Stimulated activated memory B cell treated with anti-CD40 and anti-IgM and Interleukin-4, amounts not matched to agents 10 μg/mL and 1 μg/mL and 100 μg/mL, for 72 hours (primary cell): ENCODE data around the gene MYRIP.
"Not testable (repeated sequence)": the region's sequence is repeated elsewhere in the genome, so short reads cannot be mapped to it uniquely, and the experiment has no call there.

Source experiments
- ATAC-seq: fragments of 150-1000 bp; cut with Tn5 transposase; 2 replicates; pipeline ENCODE4 v1.10.0; 2021
- H3K27ac Mint-ChIP-seq: one replicate; pipeline ENCODE4 v1.8.0; 2022; ENCODE audit warnings: mild to moderate bottlenecking, mixed read lengths
- H3K27me3 Mint-ChIP-seq: one replicate; pipeline ENCODE4 v1.8.0; 2022; ENCODE audit warnings: mixed read lengths
- H3K36me3 Mint-ChIP-seq: one replicate; pipeline ENCODE4 v1.8.0; 2022; ENCODE audit warnings: mixed read lengths
- H3K4me1 Mint-ChIP-seq: one replicate; pipeline ENCODE4 v1.8.0; 2022; ENCODE audit warnings: mixed read lengths
- H3K4me3 Mint-ChIP-seq: one replicate; pipeline ENCODE4 v1.8.0; 2022; ENCODE audit warnings: mild to moderate bottlenecking, moderate library complexity, mixed read lengths
- H3K9me3 Mint-ChIP-seq: one replicate; pipeline ENCODE4 v1.8.0; 2022; ENCODE audit warnings: mixed read lengths

The MYRIP gene

GRCh38 chr3:40255532-40255931 lies 446.1 kb downstream of the MYRIP start:
- ATAC-seq = no peak
- Mint-ChIP-seq H3K4me1 (peaks cover 5% of the 10 kb centered on the region), H3K27me3 (no peaks in the 10 kb centered on the region), H3K27ac (no peak overlapping the region), H3K36me3 (no peaks in the 10 kb centered on the region), H3K9me3 (no peaks in the 10 kb centered on the region), H3K4me3 (no peak overlapping the region)

GRCh38 chr3:40258064-40258463 lies 448.7 kb downstream of the MYRIP start:
- Mint-ChIP-seq H3K4me3 (no peak overlapping the region), H3K9me3 (no peaks in the 10 kb centered on the region), H3K36me3 (no peaks in the 10 kb centered on the region), H3K27ac (no peak overlapping the region), H3K4me1 (peaks cover 5% of the 10 kb centered on the region), H3K27me3 (no peaks in the 10 kb centered on the region)
- no peak for ATAC-seq

DNA sequence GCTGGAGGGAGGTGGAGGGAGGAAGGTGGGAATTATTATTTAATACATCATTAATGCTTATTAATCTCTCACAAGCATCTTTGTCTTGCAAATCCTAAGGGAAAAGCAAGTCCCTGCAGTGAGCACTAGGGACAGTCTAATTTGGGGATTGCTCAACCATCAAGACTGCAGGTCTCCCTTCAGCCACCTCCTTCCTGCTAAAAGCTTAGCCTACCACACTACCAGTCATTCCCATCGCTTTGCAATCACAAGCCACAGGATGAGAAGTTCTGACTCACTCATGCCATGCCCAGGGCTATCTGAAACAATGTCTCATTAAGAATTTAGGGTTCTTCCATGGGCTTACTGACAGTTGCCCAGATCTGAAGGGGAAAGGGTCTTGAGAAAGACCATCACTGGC lies 449.1 kb downstream of the MYRIP start:
- no peaks in the 10 kb centered on the region for H3K36me3 Mint-ChIP-seq
- no peak overlapping the region for H3K27ac Mint-ChIP-seq
- no peak for ATAC-seq
- peaks cover 5% of the 10 kb centered on the region for H3K4me1 Mint-ChIP-seq
- no peaks in the 10 kb centered on the region for H3K27me3 Mint-ChIP-seq
- no peaks in the 10 kb centered on the region for H3K9me3 Mint-ChIP-seq
- H3K4me3 Mint-ChIP-seq = no peak overlapping the region

- no peaks in the 10 kb centered on the region for H3K9me3 Mint-ChIP-seq
- no peaks in the 10 kb centered on the region for H3K27me3 Mint-ChIP-seq
- no peaks in the 10 kb centered on the region for H3K36me3 Mint-ChIP-seq
- no peaks in the 10 kb centered on the region for H3K4me1 Mint-ChIP-seq
- H3K4me3 Mint-ChIP-seq = no peak overlapping the region
- ATAC-seq = no peak
- H3K27ac Mint-ChIP-seq = no peak overlapping the region
Observed at GRCh38 chr3:40262331-40262730, 452.9 kb downstream of the MYRIP start.

- H3K4me3 Mint-ChIP-seq = no peak overlapping the region
- H3K36me3 Mint-ChIP-seq = peaks cover 5% of the 10 kb centered on the region
- H3K9me3 Mint-ChIP-seq = no peaks in the 10 kb centered on the region
- no peaks in the 10 kb centered on the region for H3K4me1 Mint-ChIP-seq
- H3K27ac Mint-ChIP-seq = no peak overlapping the region
- no peaks in the 10 kb centered on the region for H3K27me3 Mint-ChIP-seq
- ATAC-seq = no peak
Observed at GRCh38 chr3:40264451-40264850, 455.0 kb downstream of the MYRIP start.

DNA sequence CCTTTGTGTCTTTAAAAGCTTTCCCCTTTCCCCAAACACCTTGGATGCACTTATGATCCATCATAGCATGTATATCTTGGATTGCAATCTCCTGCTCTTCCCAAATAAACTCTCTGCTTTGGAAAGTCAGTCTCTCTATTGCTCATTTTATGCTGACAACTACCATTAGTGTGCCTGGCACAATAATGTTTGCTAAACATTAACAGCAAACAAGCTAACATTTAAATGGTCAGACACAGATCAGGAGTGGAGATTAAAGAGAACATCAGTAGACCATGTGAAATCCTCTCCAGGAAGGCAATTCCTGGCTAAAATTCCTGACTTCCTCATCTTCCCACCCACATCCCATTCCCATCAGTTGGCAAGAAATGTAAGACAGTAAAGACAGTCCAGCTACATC lies 455.8 kb downstream of the MYRIP start:
- Mint-ChIP-seq H3K4me1 (no peaks in the 10 kb centered on the region), H3K27me3 (no peaks in the 10 kb centered on the region), H3K36me3 (peaks cover 9% of the 10 kb centered on the region), H3K4me3 (no peak overlapping the region), H3K27ac (no peak overlapping the region), H3K9me3 (peaks cover 3% of the 10 kb centered on the region)
- no peak for ATAC-seq

DNA sequence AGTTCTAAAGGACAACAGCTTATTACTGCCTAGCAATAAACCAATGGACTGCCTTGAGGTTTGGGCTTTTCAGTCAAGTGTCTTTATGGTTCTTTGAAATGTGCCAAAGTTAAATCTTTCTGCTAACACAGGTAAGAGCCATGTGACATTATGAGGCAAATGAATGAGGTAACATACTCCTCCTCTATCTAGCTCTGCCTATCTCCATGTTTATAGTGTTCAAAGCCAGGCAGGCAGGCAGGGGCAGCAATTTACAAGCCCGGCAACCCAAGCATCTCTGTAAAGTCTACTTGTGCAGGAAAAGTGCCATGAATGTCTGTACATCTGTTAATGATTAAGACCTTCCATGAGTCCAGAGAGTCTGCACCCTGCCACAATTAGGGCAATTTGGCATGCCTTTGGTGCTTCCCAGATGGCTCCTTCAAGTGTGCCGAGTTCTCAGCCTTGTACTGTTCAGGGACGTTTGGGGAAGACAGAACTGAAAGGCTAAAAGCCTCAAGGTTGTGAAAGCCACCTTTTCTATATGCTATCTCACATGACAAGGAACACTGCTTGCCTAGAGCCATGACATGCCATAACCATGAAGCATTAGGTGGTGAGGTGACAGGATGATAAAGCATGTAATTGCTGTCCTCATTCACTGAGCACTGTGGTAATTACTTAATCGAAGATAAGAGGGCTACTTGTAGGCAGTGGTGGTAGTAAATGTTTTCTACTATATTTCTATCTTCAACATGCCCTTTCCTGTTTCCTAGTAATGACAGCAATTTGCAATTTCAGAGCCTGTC lies 458.7 kb downstream of the MYRIP start:
- ATAC-seq = no peak
- Mint-ChIP-seq H3K27me3 (no peaks in the 10 kb centered on the region), H3K27ac (no peak overlapping the region), H3K4me3 (no peak overlapping the region), H3K9me3 (peaks cover 3% of the 10 kb centered on the region), H3K4me1 (no peaks in the 10 kb centered on the region), H3K36me3 (peaks cover 30% of the 10 kb centered on the region)

DNA sequence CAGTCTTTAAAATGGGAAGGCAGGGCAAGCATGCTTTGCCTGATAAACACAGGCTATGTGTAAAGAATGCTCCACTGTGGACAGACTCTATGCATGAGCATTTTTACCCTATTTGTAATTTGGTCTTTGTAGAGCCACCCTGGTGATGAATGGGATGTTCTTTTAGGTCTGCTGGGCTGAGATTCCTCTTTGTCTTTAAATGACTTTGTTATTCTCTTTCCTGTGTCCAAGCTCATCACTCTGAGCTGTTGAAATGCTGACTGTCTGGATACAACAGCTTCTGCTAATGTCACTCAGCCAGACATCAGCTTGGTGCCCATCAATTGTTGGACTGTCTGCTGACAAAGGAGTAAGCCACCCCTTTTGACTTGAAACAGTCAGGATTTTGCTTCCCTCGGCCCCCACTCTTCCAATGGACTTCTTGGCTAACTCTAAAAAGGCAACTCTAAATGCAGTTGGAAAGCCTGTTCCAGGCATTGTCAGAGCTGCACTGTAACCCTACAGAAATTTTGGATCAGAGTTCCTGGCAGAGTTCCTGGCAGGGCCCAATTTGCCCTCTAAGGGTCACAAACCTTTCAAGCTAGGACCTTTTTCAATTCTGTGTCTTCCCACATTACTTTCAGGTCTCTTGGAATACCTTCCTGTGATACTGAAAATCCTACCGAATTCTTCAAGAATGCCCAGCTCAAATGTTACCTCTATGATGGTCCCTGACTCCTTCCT lies 459.6 kb downstream of the MYRIP start:
- Mint-ChIP-seq H3K9me3 (peaks cover 3% of the 10 kb centered on the region), H3K27ac (no peak overlapping the region), H3K4me1 (peaks cover 6% of the 10 kb centered on the region), H3K4me3 (no peak overlapping the region), H3K36me3 (peaks cover 35% of the 10 kb centered on the region), H3K27me3 (no peaks in the 10 kb centered on the region)
- no peak for ATAC-seq

- H3K9me3 Mint-ChIP-seq = peaks cover 5% of the 10 kb centered on the region
- H3K4me3 Mint-ChIP-seq = no peak overlapping the region
- peaks cover 16% of the 10 kb centered on the region for H3K36me3 Mint-ChIP-seq
- no peaks in the 10 kb centered on the region for H3K27me3 Mint-ChIP-seq
- no peak for ATAC-seq
- no peak overlapping the region for H3K27ac Mint-ChIP-seq
- peaks cover 6% of the 10 kb centered on the region for H3K4me1 Mint-ChIP-seq
Observed at GRCh38 chr3:40278791-40279190, 469.4 kb downstream of the MYRIP start.

- no peak overlapping the region for H3K27ac Mint-ChIP-seq
- no peak for ATAC-seq
- no peaks in the 10 kb centered on the region for H3K27me3 Mint-ChIP-seq
- no peak overlapping the region for H3K4me3 Mint-ChIP-seq
- no peaks in the 10 kb centered on the region for H3K4me1 Mint-ChIP-seq
- peaks cover 10% of the 10 kb centered on the region for H3K36me3 Mint-ChIP-seq
- peaks cover 2% of the 10 kb centered on the region for H3K9me3 Mint-ChIP-seq
Observed at GRCh38 chr3:40281995-40282394, 472.6 kb downstream of the MYRIP start.

- H3K27me3 Mint-ChIP-seq, H3K27ac Mint-ChIP-seq, H3K4me3 Mint-ChIP-seq, H3K9me3 Mint-ChIP-seq, H3K4me1 Mint-ChIP-seq, ATAC-seq, H3K36me3 Mint-ChIP-seq: not testable (repeated sequence)
Observed at GRCh38 chr3:40283057-40283456, 473.6 kb downstream of the MYRIP start.

GRCh38 chr3:40287248-40287647 lies 477.8 kb downstream of the MYRIP start:
- ATAC-seq = no peak
- H3K27me3 Mint-ChIP-seq = no peaks in the 10 kb centered on the region
- peaks cover 37% of the 10 kb centered on the region for H3K36me3 Mint-ChIP-seq
- no peak overlapping the region for H3K4me3 Mint-ChIP-seq
- H3K9me3 Mint-ChIP-seq = no peaks in the 10 kb centered on the region
- H3K4me1 Mint-ChIP-seq = no peaks in the 10 kb centered on the region
- H3K27ac Mint-ChIP-seq = no peak overlapping the region

DNA sequence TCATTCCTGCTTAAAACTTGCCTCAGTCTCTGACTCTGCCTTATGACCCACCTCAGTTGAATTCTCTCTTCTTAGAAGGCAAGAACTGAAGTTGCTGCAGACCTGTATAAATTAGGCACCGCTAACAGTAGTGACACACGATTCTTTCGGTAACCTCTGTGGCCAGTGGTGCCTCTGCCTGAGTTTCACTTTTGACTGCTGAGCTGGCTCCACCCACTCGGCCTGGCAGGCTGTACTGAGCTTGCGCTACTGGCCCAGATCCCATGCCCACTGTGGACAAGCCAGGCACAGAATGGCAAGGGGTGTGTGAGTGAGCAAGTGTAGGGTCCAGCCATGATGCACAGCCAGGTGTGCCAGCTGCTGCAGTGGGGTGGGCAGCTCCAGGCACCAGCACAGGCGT lies 481.0 kb downstream of the MYRIP start:
- Mint-ChIP-seq H3K9me3 (no peaks in the 10 kb centered on the region), H3K27me3 (no peaks in the 10 kb centered on the region), H3K36me3 (peaks cover 58% of the 10 kb centered on the region), H3K4me1 (no peaks in the 10 kb centered on the region), H3K27ac (no peak overlapping the region), H3K4me3 (no peak overlapping the region)
- ATAC-seq = no peak

GRCh38 chr3:40291471-40291870 lies 482.1 kb downstream of the MYRIP start:
- Mint-ChIP-seq H3K4me3 (no peak overlapping the region), H3K36me3 (peaks cover 56% of the 10 kb centered on the region), H3K9me3 (no peaks in the 10 kb centered on the region), H3K4me1 (no peaks in the 10 kb centered on the region), H3K27me3 (no peaks in the 10 kb centered on the region), H3K27ac (no peak overlapping the region)
- ATAC-seq = no peak

- no peak for ATAC-seq
- no peak overlapping the region for H3K4me3 Mint-ChIP-seq
- H3K4me1 Mint-ChIP-seq = no peaks in the 10 kb centered on the region
- no peak overlapping the region for H3K27ac Mint-ChIP-seq
- H3K27me3 Mint-ChIP-seq = no peaks in the 10 kb centered on the region
- no peaks in the 10 kb centered on the region for H3K9me3 Mint-ChIP-seq
- peaks cover 61% of the 10 kb centered on the region for H3K36me3 Mint-ChIP-seq
Observed at GRCh38 chr3:40292637-40293349, 483.4 kb downstream of the MYRIP start.
